ENCODE results near the gene ADGRB2.

Gene ADGRB2

GRCh38 chr1:31769720-31770390 lies 5.7 kb upstream of the ADGRB2 start:
- peak overlapping the region in 2 of 3 experiments; percentile 27 to 76 for H3K27ac Mint-ChIP-seq
- H3K4me3 Mint-ChIP-seq: peak overlapping the region in 2 of 3 experiments; percentile 36 to 57
- no peaks in the 10 kb centered on the region for H3K36me3 Mint-ChIP-seq (ENCODE audit: low read depth)
- no peak for TF ChIP-seq CTCF (IDR thresholded peaks at IDR 0.05; ENCODE audit: unreplicated experiment in 3 of 3)
- peaks cover 81% of the 10 kb centered on the region for H3K4me1 Mint-ChIP-seq
- peaks cover 65% of the 10 kb centered on the region for H3K27me3 Mint-ChIP-seq (ENCODE audit: low read depth)
- H3K9me3 Mint-ChIP-seq: peaks cover 3% of the 10 kb centered on the region

DNA sequence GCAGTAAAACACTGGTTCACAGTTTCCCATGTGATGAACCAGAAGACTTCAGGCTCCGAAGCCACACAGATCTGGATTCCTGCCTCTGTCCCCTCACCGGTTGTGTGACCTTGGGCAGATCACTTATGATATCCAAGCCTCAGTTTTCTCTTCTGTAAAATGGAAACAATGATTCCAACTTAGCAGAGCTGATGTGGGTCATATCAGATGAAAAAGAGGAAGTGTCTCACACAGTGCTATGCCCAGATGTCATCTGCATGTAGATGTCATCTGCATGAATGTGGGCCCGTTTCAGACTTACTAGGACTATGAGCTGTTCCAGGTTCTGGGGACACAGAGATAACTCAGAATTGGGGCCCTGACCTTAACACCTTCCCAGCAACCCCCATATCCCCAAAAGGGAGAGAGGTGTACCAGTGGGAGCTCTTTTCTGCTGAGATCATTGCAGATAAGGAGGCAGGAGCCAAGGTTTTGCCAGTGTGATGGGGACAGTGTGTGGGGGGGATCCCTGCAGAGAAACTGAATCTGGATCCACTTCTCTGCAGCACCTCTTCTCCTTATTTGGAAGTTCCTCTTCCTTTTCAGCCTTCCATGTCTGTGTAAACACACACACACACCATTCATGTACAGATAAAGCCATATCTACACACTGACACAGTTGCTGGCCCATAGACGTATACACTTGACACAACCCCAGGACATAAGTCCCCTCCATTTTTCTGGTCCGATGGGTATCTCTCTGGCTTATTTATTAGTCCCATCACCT lies 5.0 kb upstream of the ADGRB2 start:
- Mint-ChIP-seq H3K9me3 (no peaks in the 10 kb centered on the region), H3K36me3 (ENCODE audit: low read depth) (no peaks in the 10 kb centered on the region), H3K27ac (peak overlapping the region in 2 of 3 experiments; percentile 7 to 76), H3K27me3 (ENCODE audit: low read depth) (peaks cover 59% of the 10 kb centered on the region), H3K4me3 (peak overlapping the region in 2 of 3 experiments; percentile 30 to 57), H3K4me1 (peaks cover 80% of the 10 kb centered on the region)
- no peak for TF ChIP-seq CTCF (IDR thresholded peaks at IDR 0.05; ENCODE audit: unreplicated experiment in 3 of 3)

GRCh38 chr1:31768407-31768907 lies 4.3 kb upstream of the ADGRB2 start:
- Mint-ChIP-seq H3K27me3 (ENCODE audit: low read depth) (peaks cover 53% of the 10 kb centered on the region), H3K9me3 (no peaks in the 10 kb centered on the region), H3K27ac (peak overlapping the region in 2 of 3 experiments; percentile 36 to 39), H3K4me1 (peaks cover 75% of the 10 kb centered on the region), H3K4me3 (peak overlapping the region in 2 of 3 experiments; percentile 7 to 21), H3K36me3 (ENCODE audit: low read depth) (no peaks in the 10 kb centered on the region)
- no peak for TF ChIP-seq CTCF (IDR thresholded peaks at IDR 0.05; ENCODE audit: unreplicated experiment in 3 of 3)

DNA sequence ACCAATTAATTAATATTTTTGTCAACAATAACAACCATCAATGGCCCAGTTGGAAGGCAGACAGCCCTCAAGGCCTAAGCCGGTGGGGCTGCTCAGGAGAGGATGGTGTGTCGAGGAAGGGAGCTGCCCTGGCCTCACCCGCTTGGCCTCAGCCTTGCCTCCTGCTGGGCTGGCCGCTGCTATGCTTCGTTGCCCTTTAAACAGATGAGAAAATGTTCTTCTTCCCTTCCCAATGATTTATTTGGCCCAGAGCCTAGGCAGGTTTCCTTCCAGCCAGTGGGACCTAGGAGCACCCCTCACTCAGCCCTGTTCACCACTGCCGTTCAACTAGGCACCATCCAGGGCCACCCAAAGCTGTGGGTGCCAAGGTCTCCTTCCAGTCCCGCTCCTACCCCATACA lies 3.1 kb upstream of the ADGRB2 start:
- H3K9me3 Mint-ChIP-seq: no peaks in the 10 kb centered on the region
- H3K27me3 Mint-ChIP-seq (ENCODE audit: low read depth): peaks cover 51% of the 10 kb centered on the region
- H3K27ac Mint-ChIP-seq: peak overlapping the region in 2 of 3 experiments; percentile 36 to 58
- peak overlapping the region in 2 of 3 experiments; percentile 21 to 23 for H3K4me3 Mint-ChIP-seq
- peaks cover 71% of the 10 kb centered on the region for H3K4me1 Mint-ChIP-seq
- no peak for TF ChIP-seq CTCF (IDR thresholded peaks at IDR 0.05; ENCODE audit: unreplicated experiment in 3 of 3)
- H3K36me3 Mint-ChIP-seq (ENCODE audit: low read depth): no peaks in the 10 kb centered on the region

DNA sequence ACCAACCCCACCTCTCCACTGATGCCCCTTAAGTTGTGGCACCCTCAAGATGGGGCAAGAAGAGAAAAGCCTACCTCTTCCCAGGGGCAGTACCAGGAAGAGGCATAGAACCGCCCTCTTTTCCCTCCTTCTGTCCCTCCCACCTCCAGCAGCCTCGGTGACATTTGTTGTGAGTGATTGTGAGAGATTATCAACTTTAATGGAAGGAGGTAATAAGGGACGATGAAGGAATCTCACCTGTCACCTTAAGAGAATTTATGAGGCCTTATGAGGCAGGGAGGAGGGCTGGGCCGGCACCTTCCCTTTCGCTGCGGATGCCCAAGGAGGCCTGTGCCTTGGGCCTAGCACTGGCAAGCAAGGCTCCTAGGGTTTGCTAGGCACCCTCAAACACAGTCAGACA lies 1.4 kb upstream of the ADGRB2 start:
- H3K4me3 Mint-ChIP-seq: peak overlapping the region; percentile 26 to 91 (median 43)
- TF ChIP-seq CTCF (IDR thresholded peaks at IDR 0.05; ENCODE audit: unreplicated experiment in 3 of 3): no peak
- H3K4me1 Mint-ChIP-seq: peaks cover 68% of the 10 kb centered on the region
- H3K27ac Mint-ChIP-seq: peak overlapping the region in 2 of 3 experiments; percentile 36 to 83
- H3K36me3 Mint-ChIP-seq (ENCODE audit: low read depth): no peaks in the 10 kb centered on the region
- H3K9me3 Mint-ChIP-seq: no peaks in the 10 kb centered on the region
- peaks cover 37% of the 10 kb centered on the region for H3K27me3 Mint-ChIP-seq (ENCODE audit: low read depth)
